GM12874 (cell line): ENCODE measurements around the gene PIK3AP1.

Experiments
- CTCF ChIP-seq: IDR thresholded peaks from 2 replicates; pipeline ENCODE4 v1.5.1; 2011; ENCODE audit warnings: low read depth, mild to moderate bottlenecking, control low read depth, low read length, moderate library complexity; ENCODE audit not compliant: insufficient read depth

Gene PIK3AP1

GRCh38 chr10:96708456-96708855 lies 11.9 kb downstream of the PIK3AP1 start:
- no peak for TF ChIP-seq CTCF

- TF ChIP-seq CTCF = no peak
These were observed 13.9 kb downstream of the PIK3AP1 start for GRCh38 chr10:96706331-96706853.

- TF ChIP-seq CTCF = no peak
These were observed 15.2 kb downstream of the PIK3AP1 start for GRCh38 chr10:96705134-96705533.

GRCh38 chr10:96704563-96704962 lies 15.8 kb downstream of the PIK3AP1 start:
- TF ChIP-seq CTCF = no peak

- no peak for TF ChIP-seq CTCF
These were observed 17.0 kb downstream of the PIK3AP1 start for GRCh38 chr10:96703358-96703757.

- no peak for TF ChIP-seq CTCF
These were observed 19.0 kb downstream of the PIK3AP1 start for GRCh38 chr10:96701265-96701664.

- TF ChIP-seq CTCF = no peak
These were observed 19.8 kb downstream of the PIK3AP1 start for GRCh38 chr10:96700374-96701099.
